Measurements from ENCODE around the gene VPS37B.

VPS37B gene

GRCh38 chr12:122839907-122840554, 55.9 kb downstream of the VPS37B start:
- DNase-seq (ENCODE audit: low spot score), result no peak

GRCh38 chr12:122838841-122839240, 57.1 kb downstream of the VPS37B start:
- no peak for DNase-seq (ENCODE audit: low spot score)

GRCh38 chr12:122837306-122838265, 58.3 kb downstream of the VPS37B start:
- peak; percentile 68 for DNase-seq (ENCODE audit: low spot score)

GRCh38 chr12:122836027-122836921, 59.6 kb downstream of the VPS37B start:
- DNase-seq (ENCODE audit: low spot score), result peak; percentile 62

- no peak for DNase-seq (ENCODE audit: low spot score)
Observed at GRCh38 chr12:122835750-122836026, 60.2 kb downstream of the VPS37B start.

- DNase-seq (ENCODE audit: low spot score), result peak; percentile 60
Observed at GRCh38 chr12:122834921-122835749, 60.8 kb downstream of the VPS37B start, which contains the start of gene HIP1R. Gene HIP1R (plus strand): TSS chr12:122835457. CDS start chr12:122835551, 94 bp downstream.

GRCh38 chr12:122834104-122834920, 61.6 kb downstream of the VPS37B start:
- DNase-seq (ENCODE audit: low spot score), result peak; percentile 77

GRCh38 chr12:122830517-122831214, 65.3 kb downstream of the VPS37B start:
- no peak for DNase-seq (ENCODE audit: low spot score)

- no peak for DNase-seq (ENCODE audit: low spot score)
Observed at GRCh38 chr12:122827258-122827657, 68.7 kb downstream of the VPS37B start.

- no peak for DNase-seq (ENCODE audit: low spot score)
Observed at GRCh38 chr12:122825773-122826724, 69.9 kb downstream of the VPS37B start.

GRCh38 chr12:122823429-122823828, 72.5 kb downstream of the VPS37B start:
- no peak for DNase-seq (ENCODE audit: low spot score)

GRCh38 chr12:122820838-122821271, 75.1 kb downstream of the VPS37B start:
- no peak for DNase-seq (ENCODE audit: low spot score)

GRCh38 chr12:122820138-122820537, 75.8 kb downstream of the VPS37B start:
- DNase-seq (ENCODE audit: low spot score), result no peak

GRCh38 chr12:122819209-122819785, 76.6 kb downstream of the VPS37B start:
- no peak for DNase-seq (ENCODE audit: low spot score)

Data from HuH-7 (cell line).